Omental fat pad (tissue), 4 donors: ENCODE measurements around the gene SKOR1. TPM values are rescaled to one million over a fixed set of nuclear protein-coding genes. Genes with fewer than 3 reads are reported as not detected.

Experiments
- ATAC-seq: fragments of 150-250 bp; one replicate; pipeline ENCODE4 v1.9.1; 2016; ENCODE audit warnings: mild to moderate bottlenecking, moderate library complexity; ENCODE audit not compliant: low FRiP score
- DNase-seq: peaks from one replicate; pipeline ENCODE4 v3.0.0-alpha.2; 2019; ENCODE audit warnings: low spot score
- CTCF ChIP-seq, 3 donors: fragments of 450-650 bp; IDR thresholded peaks; one replicate each; pipeline ENCODE4 v1.5.1; 2016 to 2017; ENCODE audit warnings: antibody characterized with exemption in 3 of 3, mild to moderate bottlenecking in 3 of 3, moderate library complexity in 2 of 3
- total RNA-seq, 4 donors: library from RNA; depleted of rRNA; stranded (reverse); fragments of >200 nt; gene quantifications; one replicate each; pipeline ENCODE4 v1.1.0, GENCODE V29; 2016

SKOR1 gene
- total RNA-seq, 4 donors from 2014 or later: 0.19 to 1.1 (median 0.49) TPM

- DNase-seq (no peak), ATAC-seq (no peak)
- no peak for TF ChIP-seq CTCF (IDR thresholded peaks at IDR 0.05)
Measured at GRCh38 chr15:67808821-67809220, 16.5 kb upstream of the SKOR1 start.

- DNase-seq (no peak), ATAC-seq (no peak)
- TF ChIP-seq CTCF (IDR thresholded peaks at IDR 0.05): no peak
Measured at GRCh38 chr15:67809441-67809840, 15.9 kb upstream of the SKOR1 start.

GRCh38 chr15:67809866-67810265 lies 15.4 kb upstream of the SKOR1 start:
- TF ChIP-seq CTCF (IDR thresholded peaks at IDR 0.05): no peak
- DNase-seq: no peak
- no peak for ATAC-seq

- TF ChIP-seq CTCF (IDR thresholded peaks at IDR 0.05): no peak
- DNase-seq: no peak
- ATAC-seq: no peak
Measured at GRCh38 chr15:67812241-67812644, 13.1 kb upstream of the SKOR1 start.

- no peak for TF ChIP-seq CTCF (IDR thresholded peaks at IDR 0.05)
- ATAC-seq: no peak
- DNase-seq: no peak
Measured at GRCh38 chr15:67813104-67813634, 12.1 kb upstream of the SKOR1 start.

GRCh38 chr15:67815036-67815592 lies 10.2 kb upstream of the SKOR1 start:
- TF ChIP-seq CTCF (IDR thresholded peaks at IDR 0.05): no peak
- ATAC-seq: no peak
- DNase-seq: no peak

GRCh38 chr15:67816668-67817067 lies 8.6 kb upstream of the SKOR1 start:
- no peak for DNase-seq
- ATAC-seq: no peak
- TF ChIP-seq CTCF (IDR thresholded peaks at IDR 0.05): no peak
